C4-2B (cell line): ENCODE measurements around the gene FAT2.

Experiments used
- CTCF ChIP-seq: fragments of 450-650 bp; conservative IDR thresholded peaks from 2 replicates; pipeline ENCODE4 v1.5.1; 2017; ENCODE audit warnings: mild to moderate bottlenecking
- ZFX ChIP-seq: fragments of 450-650 bp; IDR thresholded peaks from 2 replicates; pipeline ENCODE4 v1.6.1; 2017

DNA sequence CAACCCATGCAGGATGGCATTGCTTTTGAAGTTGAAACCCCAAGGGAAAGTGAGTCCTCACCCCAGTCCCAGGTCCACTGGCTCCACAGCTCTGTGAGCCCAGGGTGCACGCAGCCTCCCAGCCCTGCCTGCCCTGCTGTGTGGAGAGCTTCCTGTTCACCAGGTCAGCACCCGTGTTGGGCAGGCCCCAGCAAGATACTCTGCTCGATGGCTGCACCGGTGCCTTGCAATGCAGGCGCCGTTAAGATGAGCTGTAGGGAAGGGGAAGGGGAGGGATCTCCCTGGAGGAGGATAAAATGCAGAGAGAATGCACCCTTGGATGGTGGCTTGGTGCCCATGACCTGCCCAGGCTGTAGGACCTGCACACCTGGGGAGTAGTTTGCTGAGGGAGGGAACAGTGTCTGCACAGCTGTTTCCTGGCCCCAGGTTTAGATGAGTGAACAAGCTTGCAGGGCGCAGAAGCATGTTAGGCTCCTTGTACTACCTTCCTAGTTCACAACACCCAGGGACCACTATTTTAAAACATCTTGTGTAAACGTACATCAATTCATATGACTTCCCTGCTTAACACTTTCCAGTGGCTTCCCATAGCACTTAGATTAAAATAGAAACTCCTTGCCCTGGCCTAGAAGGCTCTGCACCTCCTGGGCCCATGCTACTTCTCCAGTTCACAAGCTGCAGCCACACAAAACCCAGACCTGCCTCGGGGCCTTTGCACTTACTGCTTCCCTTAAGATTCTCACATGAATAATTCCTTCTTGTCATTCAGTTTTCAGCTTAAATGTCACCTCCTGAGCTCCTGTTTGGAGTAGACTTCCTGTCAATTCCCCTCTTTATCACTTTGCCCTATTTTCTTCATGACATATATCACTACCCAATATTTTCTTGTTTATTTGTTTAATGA is 19.6 kb downstream of the FAT2 start:
- TF ChIP-seq CTCF (no peak), ZFX (no peak)
